Heart right ventricle (tissue), 16 donors: Measurements from ENCODE around the gene SETD1B. TPM values are rescaled to one million over a fixed set of nuclear protein-coding genes. Genes with fewer than 3 reads are reported as not detected.
"Not testable (repeated sequence)": the region's sequence is repeated elsewhere in the genome, so short reads cannot be mapped to it uniquely, and the experiment has no call there.

Experiments
- ATAC-seq, 8 donors: fragments of 200-7000 bp; cut with Tn5 transposase; one replicate each; pipeline ENCODE4 v1.9.1; 2020; ENCODE audit warnings: mild to moderate bottlenecking in 8 of 8, moderate library complexity in 8 of 8, moderate number of reproducible peaks in 1 of 8
- DNase-seq, 2 donors: peaks; one replicate each; pipeline ENCODE4 v3.0.0-alpha.2; 2020
- H3K27ac ChIP-seq, 10 donors: fragments of 200-600 bp; sonication (generic) in 2 of 10; one replicate each; pipeline versions ENCODE4 v1.5.0 to v1.8.0; 2020 to 2022; ENCODE audit warnings: mild to moderate bottlenecking in 3 of 10
- H3K27me3 ChIP-seq, 7 donors: fragments of 200-600 bp; one replicate each; pipeline ENCODE4 v1.8.0; 2021 to 2022; ENCODE audit warnings: mild to moderate bottlenecking in 2 of 7
- H3K36me3 ChIP-seq, 9 donors: fragments of 200-600 bp; sonication (generic) in 1 of 9; one replicate each; pipeline versions ENCODE4 v1.5.0 to v1.8.0; 2020 to 2022; ENCODE audit warnings: mild to moderate bottlenecking in 2 of 9
- H3K4me1 ChIP-seq, 9 donors: fragments of 200-600 bp; sonication (generic) in 1 of 9; one replicate each; pipeline versions ENCODE4 v1.5.0 to v1.8.0; 2020 to 2022; ENCODE audit warnings: mild to moderate bottlenecking in 4 of 9
- H3K4me3 ChIP-seq, 10 donors: fragments of 200-600 bp; sonication (generic) in 2 of 10; one replicate each; pipeline versions ENCODE4 v1.5.0 to v1.8.0; 2020 to 2022; ENCODE audit warnings: mild to moderate bottlenecking in 7 of 10, moderate library complexity in 2 of 10
- H3K9me3 ChIP-seq, 11 donors: fragments of 200-600 bp in 10 of 11; sonication (generic) in 2 of 11; one replicate each; pipeline versions ENCODE4 v1.5.0 to v1.8.0; 2013 to 2022; ENCODE audit warnings: mild to moderate bottlenecking in 2 of 11, control low read depth in 1 of 11, moderate library complexity in 1 of 11
- WGBS, 2 donors: extraction: QIAGEN DNeasy Blood & Tissue Kit; methylation state at CpG; one replicate each; pipeline ENCODE4 v1.1.7; 2013; ENCODE audit warnings: inconsistent platforms in 1 of 2; 5-methylcytosine and 5-hydroxymethylcytosine counted together
- intact Hi-C, 10 donors: fragments of 100-400 bp; cut with DNase I; formaldehyde crosslinking; loops; one replicate each; pipeline versions ENCODE4 v1.11.1 to v1.14.2; 2022
- polyA plus RNA-seq, 2 donors: library from polyadenylated mRNA; stranded (reverse); fragments of 200-250 nt; gene quantifications; one replicate each; pipeline ENCODE4 v1.2.3, GENCODE V29; 2013
- total RNA-seq, 10 donors: library from RNA; stranded (reverse); fragmentation: NEBNext Ultra II Directional in 3 of 10; extraction: Animal tissue kit (Norgen Biotek cat#: 25700) in 3 of 10; gene quantifications; one replicate each; pipeline versions ENCODE4 v1.2.1 to v1.2.4, GENCODE V29; 2021 to 2023
- TF ChIP-seq, protein P1 (sequence below), 9 donors: fragments of 200-600 bp; sonication (generic) in 2 of 9; IDR thresholded peaks; one replicate each; pipeline versions ENCODE4 v1.5.0 to v1.8.0; 2021 to 2022; ENCODE audit warnings: antibody characterized with exemption in 9 of 9, mild to moderate bottlenecking in 5 of 9, moderate library complexity in 1 of 9
- donor health status: Arrhythmogenic right ventricular cardiomyopathy.
- donor health status: ischemic (EF 13 %, LVEDD 7.1; RV severe dilation, severe dysfunction).
- donor health status: healthy with polysubstance abuse.
- donor health status: DM: no; HTN: yes; CAD: no.
- donor health status: DM: no; HTN: no; CAD: no.
- donor health status: ischemic (EF 25% LVEDD 6.9; RV normal size, moderate dysfunction).
- donor health status: ischemic (EF 25% LVEDD 5.7; RV mildly dilated, moderate dysfunction).
- donor health status: healthy.
- donor health status: DM: yes; HTN: yes; CAD: no.
- donor health status: Ischemic cardiomyopathy.
- donor health status: ischemic (EF 35%, LVEDD 5.7; RV mildly dilated, moderate dysfunction).
- donor health status: nonischemic (EF 11% LVEDD 7.7; RV severe dilation, severe dysfunction).
- donor health status: DM: yes; HTN: yes; CAD: no.
- donor health status: PGD.
- donor health status: ischemic (EF 29% LVEDD 5.4; RV normal size, mild dysfunction).
- donor health status: nonischemic (EF 23%, LVEDD 6.1; RV moderate dilation, normal function).

The SETD1B gene
- total and polyA plus RNA-seq, 12 donors: 2.8 to 14.8 (median 11.2) TPM

GRCh38 chr12:121873216-121873569, 69.4 kb downstream of the SETD1B start:
- ATAC-seq (peak in 2 of 8 donors; percentile 64 to 65), DNase-seq (peak in 1 of 2 donors; percentile 15)
- Histone ChIP-seq H3K4me3 (no peak overlapping the region), H3K4me1 (peaks cover 0 to 27% (median 0%) of the 10 kb centered on the region in 9 donors), H3K27ac (no peak overlapping the region), H3K9me3 (no peaks in the 10 kb centered on the region), H3K36me3 (no peaks in the 10 kb centered on the region), H3K27me3 (no peaks in the 10 kb centered on the region)
- intact Hi-C loops: no loop called here
- WGBS, 2 donors: 90 to 93% methylated on average over 6 of the region's 6 CpGs
- TF ChIP-seq, protein P1, sequence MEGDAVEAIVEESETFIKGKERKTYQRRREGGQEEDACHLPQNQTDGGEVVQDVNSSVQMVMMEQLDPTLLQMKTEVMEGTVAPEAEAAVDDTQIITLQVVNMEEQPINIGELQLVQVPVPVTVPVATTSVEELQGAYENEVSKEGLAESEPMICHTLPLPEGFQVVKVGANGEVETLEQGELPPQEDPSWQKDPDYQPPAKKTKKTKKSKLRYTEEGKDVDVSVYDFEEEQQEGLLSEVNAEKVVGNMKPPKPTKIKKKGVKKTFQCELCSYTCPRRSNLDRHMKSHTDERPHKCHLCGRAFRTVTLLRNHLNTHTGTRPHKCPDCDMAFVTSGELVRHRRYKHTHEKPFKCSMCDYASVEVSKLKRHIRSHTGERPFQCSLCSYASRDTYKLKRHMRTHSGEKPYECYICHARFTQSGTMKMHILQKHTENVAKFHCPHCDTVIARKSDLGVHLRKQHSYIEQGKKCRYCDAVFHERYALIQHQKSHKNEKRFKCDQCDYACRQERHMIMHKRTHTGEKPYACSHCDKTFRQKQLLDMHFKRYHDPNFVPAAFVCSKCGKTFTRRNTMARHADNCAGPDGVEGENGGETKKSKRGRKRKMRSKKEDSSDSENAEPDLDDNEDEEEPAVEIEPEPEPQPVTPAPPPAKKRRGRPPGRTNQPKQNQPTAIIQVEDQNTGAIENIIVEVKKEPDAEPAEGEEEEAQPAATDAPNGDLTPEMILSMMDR (IDR thresholded peaks at IDR 0.05): no peak

GRCh38 chr12:121874071-121874470, 70.3 kb downstream of the SETD1B start:
- Histone ChIP-seq H3K4me3 (no peak overlapping the region), H3K36me3 (no peaks in the 10 kb centered on the region), H3K9me3 (no peaks in the 10 kb centered on the region), H3K4me1 (peaks cover 0 to 27% (median 0%) of the 10 kb centered on the region in 9 donors), H3K27me3 (no peaks in the 10 kb centered on the region), H3K27ac (no peak overlapping the region)
- TF ChIP-seq, protein P1 (IDR thresholded peaks at IDR 0.05): no peak
- intact Hi-C loops: no loop called here
- WGBS, 2 donors: 86 to 91% methylated on average over 6 of the region's 6 CpGs
- ATAC-seq (no peak), DNase-seq (no peak)

DNA sequence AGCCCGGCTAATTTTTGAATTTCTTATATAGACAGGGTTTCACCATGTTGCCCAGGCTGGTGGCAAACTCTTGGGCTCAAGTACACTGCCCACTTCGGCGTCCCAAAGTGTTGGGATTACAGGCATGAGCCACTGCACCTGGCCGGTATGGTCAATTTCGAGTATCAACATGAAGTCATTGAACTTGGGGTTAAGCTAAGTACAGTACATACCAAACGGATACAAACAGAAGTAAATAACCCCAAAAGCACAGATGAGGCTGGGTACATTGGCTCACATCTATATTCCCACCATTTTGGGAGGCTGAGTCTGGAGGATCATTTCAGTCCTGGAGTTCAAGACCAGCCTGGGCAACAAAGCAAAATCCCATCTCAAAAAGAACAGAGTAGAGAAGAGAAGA, 71.8 kb downstream of the SETD1B start:
- Histone ChIP-seq H3K9me3 (no peaks in the 10 kb centered on the region), H3K4me3 (no peak overlapping the region), H3K36me3 (no peaks in the 10 kb centered on the region), H3K4me1 (peaks cover 0 to 27% (median 0%) of the 10 kb centered on the region in 9 donors), H3K27ac (no peak overlapping the region), H3K27me3 (no peaks in the 10 kb centered on the region)
- intact Hi-C loops: no loop called here
- DNase-seq (no peak), ATAC-seq (no peak)
- 89% methylated on average over 6 of the region's 6 CpGs for WGBS, 2 donors
- TF ChIP-seq, protein P1 (IDR thresholded peaks at IDR 0.05): no peak

DNA sequence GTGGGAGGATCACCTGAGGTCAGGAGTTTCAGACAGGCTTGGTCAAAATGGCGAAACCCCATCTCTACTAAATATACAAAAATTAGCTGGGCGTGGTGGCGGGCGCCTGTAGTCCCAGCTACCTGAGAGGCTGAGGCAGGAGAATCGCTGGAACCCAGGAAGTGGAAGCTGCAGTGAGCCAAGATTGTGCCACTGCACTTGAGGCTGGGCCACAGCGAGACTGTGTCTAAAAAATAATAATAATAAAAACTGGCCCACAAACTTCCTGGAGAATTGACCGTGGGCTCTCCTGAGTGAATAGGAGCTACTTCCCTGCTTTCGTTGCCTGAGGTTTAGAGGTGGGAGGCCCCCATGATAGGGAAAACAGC, 72.3 kb downstream of the SETD1B start:
- H3K36me3 ChIP-seq, ATAC-seq, H3K9me3 ChIP-seq, intact Hi-C loops, DNase-seq, H3K27me3 ChIP-seq, H3K4me3 ChIP-seq, H3K27ac ChIP-seq: not testable (repeated sequence)
- H3K4me1 ChIP-seq: peaks cover 0 to 27% (median 0%) of the 10 kb centered on the region in 9 donors
- 92 to 94% methylated on average over 8 of the region's 8 CpGs for WGBS, 2 donors

Other genes with a start within 250 kb of the SETD1B start
- 10 to 100 TPM in 9 of 10 donors, 1 to 10 TPM in 1; 10.0 to 18.4 (median 14.6) TPM for gene KDM2B, start 223.0 kb upstream of the SETD1B start, total RNA-seq
- gene KDM2B, start 223.0 kb upstream of the SETD1B start, polyA plus RNA-seq: 1 to 10 TPM; 4.8 to 9.7 TPM
- gene ORAI1, start 177.5 kb upstream of the SETD1B start, total RNA-seq: 10 to 100 TPM in 3 of 10 donors, 1 to 10 TPM in 7; 6.0 to 14.1 (median 8.8) TPM
- gene ORAI1, start 177.5 kb upstream of the SETD1B start, polyA plus RNA-seq: 10 to 100 TPM in 1 of 2 donors, 1 to 10 TPM in 1; 1.8 to 18.1 TPM
- gene MORN3, start 134.4 kb upstream of the SETD1B start, total RNA-seq: under 1 TPM in 5 of 10 donors, not detected in 5; 0.17 to 0.28 (median 0.18) TPM
- under 1 TPM; 0.15 to 0.19 TPM for gene MORN3, start 134.4 kb upstream of the SETD1B start, polyA plus RNA-seq
- 10 to 100 TPM in 2 of 10 donors, 1 to 10 TPM in 8; 5.3 to 12.3 (median 7.3) TPM for gene TMEM120B, start 91.3 kb upstream of the SETD1B start, total RNA-seq
- gene TMEM120B, start 91.3 kb upstream of the SETD1B start, polyA plus RNA-seq: 10 to 100 TPM in 1 of 2 donors, 1 to 10 TPM in 1; 7.7 to 12.7 TPM
- gene RHOF, start 10.3 kb upstream of the SETD1B start, total RNA-seq: 10 to 100 TPM; 19.8 to 45.6 (median 27.2) TPM
- gene RHOF, start 10.3 kb upstream of the SETD1B start, polyA plus RNA-seq: 10 to 100 TPM; 16.5 to 16.6 TPM
- 1 to 10 TPM in 6 of 10 donors, under 1 TPM in 4; 0.24 to 3.4 (median 1.2) TPM for gene HPD, start 54.9 kb downstream of the SETD1B start, total RNA-seq
- gene HPD, start 54.9 kb downstream of the SETD1B start, polyA plus RNA-seq: 1 to 10 TPM; 1.0 to 1.3 TPM
- gene PSMD9, start 84.8 kb downstream of the SETD1B start, total RNA-seq: 10 to 100 TPM; 29.3 to 39.9 (median 34.4) TPM
- 100 to 1,000 TPM in 1 of 2 donors, 10 to 100 TPM in 1; 13.6 to 117 TPM for gene PSMD9, start 84.8 kb downstream of the SETD1B start, polyA plus RNA-seq
- gene CFAP251, start 114.6 kb downstream of the SETD1B start, total RNA-seq: 1 to 10 TPM in 7 of 10 donors, under 1 TPM in 3; 0.52 to 4.6 (median 1.9) TPM
- 1 to 10 TPM in 1 of 2 donors, under 1 TPM in 1; 0.66 to 1.0 TPM for gene CFAP251, start 114.6 kb downstream of the SETD1B start, polyA plus RNA-seq
- gene BCL7A, start 217.9 kb downstream of the SETD1B start, total RNA-seq: 10 to 100 TPM; 13.2 to 25.7 (median 16.2) TPM
- 1 to 10 TPM; 3.4 to 4.9 TPM for gene BCL7A, start 217.9 kb downstream of the SETD1B start, polyA plus RNA-seq